HTERT RPE-1 (cell line): ENCODE measurements around the gene SDCCAG8.

Source experiments
- in situ Hi-C: fragments of 300-500 bp; cut with MboI; formaldehyde crosslinking; loops from 4 replicates; pipeline ENCODE4 v1.14.3; 2020; ENCODE audit warnings: low sequenced_read_pairs

The SDCCAG8 gene

GRCh38 chr1:243280571-243281129 is 24.8 kb downstream of the SDCCAG8 start:
- in situ Hi-C loops = no loop called here

DNA sequence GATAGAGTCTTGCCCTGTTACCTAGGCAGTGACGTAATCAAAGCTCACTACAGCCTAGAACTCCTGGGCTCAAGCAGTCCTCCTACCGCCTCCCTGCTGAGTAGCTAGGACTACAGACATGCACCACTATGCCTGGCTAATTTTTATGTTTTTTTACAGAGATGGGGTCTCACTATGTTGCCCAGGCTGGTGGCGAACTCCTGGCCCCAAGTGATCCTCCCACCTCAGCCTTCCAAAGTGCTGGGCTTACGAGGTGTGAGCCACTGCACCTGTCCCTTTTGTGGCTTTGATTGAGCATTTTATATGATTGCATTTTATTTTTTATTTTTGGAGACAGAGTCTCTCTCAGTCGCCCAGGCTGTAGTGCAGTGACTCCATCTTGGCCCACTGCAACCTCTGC is 25.8 kb downstream of the SDCCAG8 start:
- in situ Hi-C loops = no loop called here

DNA sequence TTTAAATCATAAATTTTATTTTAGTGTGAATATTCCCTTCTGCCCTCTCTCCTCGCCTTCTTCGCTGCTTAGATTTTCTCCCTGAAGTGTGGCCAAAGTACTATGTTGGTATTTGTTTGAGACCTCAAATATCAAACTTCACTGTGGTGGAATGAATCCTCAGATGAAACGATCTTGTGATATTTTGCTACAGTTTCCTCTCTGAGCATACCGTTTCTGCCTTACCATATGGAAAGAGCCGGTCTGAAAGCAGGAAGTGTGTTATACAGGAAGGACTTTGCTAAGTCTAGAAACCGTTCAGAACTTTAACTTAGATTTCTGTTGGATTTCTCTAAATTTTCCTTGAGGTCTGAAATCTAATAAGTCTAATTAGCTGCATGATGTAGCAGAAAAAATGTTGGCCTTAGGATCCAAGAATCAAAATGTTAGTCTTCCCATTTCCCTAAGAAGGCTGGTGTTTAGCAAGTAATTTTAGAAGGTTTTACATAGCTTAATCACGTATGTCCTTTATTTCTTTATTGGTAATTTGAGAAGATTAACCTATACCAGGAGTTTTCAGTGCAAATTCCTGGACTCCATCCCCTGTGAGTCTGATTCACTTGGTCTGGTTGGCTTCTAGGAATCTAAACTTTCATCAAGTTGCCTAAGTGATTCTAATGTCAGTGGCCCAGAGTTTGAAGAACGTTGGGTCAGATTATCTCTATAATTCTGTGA is 30.7 kb downstream of the SDCCAG8 start:
- in situ Hi-C loops = no loop called here

- in situ Hi-C loops = no loop called here
Observed at GRCh38 chr1:243287123-243287460, 31.3 kb downstream of the SDCCAG8 start.

GRCh38 chr1:243287652-243288051 is 31.8 kb downstream of the SDCCAG8 start:
- in situ Hi-C loops = no loop called here

DNA sequence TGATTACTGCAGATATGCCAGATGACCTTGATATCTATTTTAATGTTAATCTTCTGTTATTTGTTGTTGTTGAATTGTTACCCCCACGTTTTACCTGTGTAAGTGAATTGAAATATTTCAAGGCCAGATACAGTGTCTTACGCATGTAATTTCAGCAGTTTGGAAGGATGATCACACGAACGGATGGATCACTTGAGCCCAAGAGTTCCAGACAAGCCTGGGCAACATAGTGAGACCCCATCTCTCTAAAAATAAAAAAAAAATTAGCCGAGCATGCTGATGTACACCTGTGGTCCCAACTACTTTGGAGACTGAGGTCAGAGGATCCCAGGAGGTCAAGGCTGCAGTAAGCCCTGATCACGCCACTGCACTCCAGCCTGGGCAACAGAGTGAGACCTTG is 32.2 kb downstream of the SDCCAG8 start:
- in situ Hi-C loops = no loop called here

DNA sequence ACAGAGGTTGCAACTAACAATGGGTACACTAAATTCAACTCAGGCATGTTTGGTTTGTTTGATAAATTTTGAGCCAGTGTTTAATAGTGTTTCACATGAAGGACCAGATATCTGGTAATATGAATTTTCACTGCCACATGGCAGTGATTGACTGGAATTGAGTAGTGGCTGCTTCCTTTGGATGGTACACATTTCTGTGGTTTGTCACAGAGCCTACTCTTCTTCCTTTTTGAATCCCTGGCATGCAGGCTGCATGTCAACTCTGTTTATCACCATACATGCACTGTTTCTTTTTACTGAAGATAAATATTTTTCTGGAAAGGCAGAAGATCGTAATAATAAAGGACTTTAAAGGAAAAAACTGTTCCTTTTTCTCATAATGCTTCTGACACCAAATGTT is 35.5 kb downstream of the SDCCAG8 start:
- in situ Hi-C loops = no loop called here

- in situ Hi-C loops = no loop called here
Observed at GRCh38 chr1:243292117-243292516, 36.3 kb downstream of the SDCCAG8 start.

GRCh38 chr1:243293941-243294722 is 38.3 kb downstream of the SDCCAG8 start:
- in situ Hi-C loops = no loop called here

DNA sequence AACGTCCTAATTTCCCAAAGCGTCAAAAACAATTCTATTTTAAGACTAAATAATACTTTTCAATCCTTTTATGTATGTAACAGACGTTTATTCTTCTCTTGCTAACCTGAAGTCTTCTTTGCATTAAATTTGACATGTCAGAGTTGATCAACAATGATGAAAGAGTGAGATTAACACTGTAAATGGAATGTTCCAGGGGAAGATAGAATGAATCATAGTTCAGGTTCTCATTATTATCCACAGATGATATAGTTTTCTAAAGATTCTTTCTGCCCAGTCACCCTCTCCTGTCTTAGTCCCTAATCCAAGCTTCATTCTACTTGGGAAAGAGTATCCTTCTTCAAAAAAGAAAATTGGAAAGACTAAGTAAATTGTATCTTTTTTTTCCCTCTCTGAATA is 38.9 kb downstream of the SDCCAG8 start:
- in situ Hi-C loops = no loop called here

DNA sequence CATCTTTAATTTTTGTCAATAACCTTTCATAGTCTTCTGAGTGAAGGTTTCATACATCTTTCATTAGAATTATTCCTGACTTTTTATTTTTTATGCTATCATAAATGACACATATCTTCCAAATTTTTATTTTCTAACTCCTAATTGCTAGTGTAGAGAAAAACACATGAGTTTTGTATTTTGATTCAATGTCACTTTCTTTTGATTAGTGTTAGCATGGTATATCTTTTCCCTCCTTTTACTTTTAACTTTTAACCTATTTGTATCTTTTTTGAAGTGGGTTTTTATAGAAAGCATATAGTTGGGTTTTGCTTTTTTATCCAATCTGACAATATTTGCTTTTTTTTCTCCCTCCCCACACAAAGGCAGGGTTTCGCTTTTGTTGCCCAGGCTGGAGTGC is 43.2 kb downstream of the SDCCAG8 start:
- in situ Hi-C loops = no loop called here

- in situ Hi-C loops = no loop called here
Observed at GRCh38 chr1:243301059-243301458, 45.2 kb downstream of the SDCCAG8 start.

DNA sequence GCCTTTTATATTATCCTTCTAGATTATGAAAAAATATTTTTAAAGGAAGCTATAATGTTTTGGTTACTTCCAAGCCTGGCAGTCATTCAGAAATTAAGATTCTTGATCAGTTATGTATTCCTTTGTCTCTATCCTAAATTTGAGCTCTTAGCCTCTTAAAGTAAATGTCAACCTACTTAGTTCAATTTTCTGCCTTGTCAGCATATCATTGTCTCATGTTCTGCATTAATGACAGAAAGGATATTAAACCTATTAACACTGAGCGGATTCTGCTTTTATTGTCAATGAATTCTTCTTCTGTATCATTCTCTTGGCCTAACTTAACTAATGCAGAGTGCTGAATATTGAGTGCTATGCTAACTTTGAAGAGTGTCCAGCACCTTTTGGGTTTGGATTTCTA is 56.0 kb downstream of the SDCCAG8 start:
- in situ Hi-C loops = no loop called here

- in situ Hi-C loops = no loop called here
Observed at GRCh38 chr1:243312952-243313634, 57.3 kb downstream of the SDCCAG8 start.

DNA sequence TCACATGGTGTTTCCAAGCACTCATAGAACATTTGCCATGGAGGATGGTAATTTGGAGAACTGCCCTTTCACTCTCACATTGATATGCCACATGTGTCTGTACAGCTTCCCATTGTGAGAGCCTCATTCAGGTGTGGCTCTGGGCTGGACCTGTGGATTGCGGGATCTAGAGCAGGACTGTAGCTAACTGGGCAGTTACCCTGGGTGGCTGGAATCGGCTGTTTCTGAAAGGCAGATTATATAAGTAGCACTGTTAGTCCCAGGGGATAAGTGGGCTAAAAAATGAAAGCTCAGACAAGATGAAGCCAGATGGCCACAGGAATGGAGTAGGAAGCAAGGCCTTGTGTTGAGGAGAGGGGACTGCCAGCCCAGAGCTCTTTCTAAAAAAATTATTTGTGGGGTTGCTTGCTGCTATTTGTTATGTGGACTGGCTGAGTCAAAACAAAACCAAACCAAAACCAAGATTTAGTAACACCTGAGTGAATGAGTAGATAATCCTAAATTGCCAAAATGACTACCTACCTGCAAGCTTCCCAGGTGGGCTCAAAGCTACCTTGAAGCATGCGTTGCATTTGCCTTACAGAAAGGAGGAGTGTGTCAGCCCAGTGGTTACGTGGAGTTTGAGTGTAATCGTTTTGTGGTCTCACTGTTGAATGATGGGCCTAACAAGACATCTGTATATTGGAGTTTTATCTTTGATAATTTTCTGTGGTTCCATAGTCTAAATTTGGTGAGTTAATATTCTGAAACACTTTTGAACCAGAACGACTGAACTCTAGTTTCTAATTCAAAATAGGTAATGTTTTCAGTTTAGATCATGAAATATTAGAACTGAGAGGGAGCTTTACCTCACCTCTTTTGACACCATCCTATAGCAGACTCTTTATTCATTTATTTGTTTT is 58.0 kb downstream of the SDCCAG8 start:
- in situ Hi-C loops = no loop called here

GRCh38 chr1:243315455-243315854 is 59.6 kb downstream of the SDCCAG8 start:
- in situ Hi-C loops = no loop called here

DNA sequence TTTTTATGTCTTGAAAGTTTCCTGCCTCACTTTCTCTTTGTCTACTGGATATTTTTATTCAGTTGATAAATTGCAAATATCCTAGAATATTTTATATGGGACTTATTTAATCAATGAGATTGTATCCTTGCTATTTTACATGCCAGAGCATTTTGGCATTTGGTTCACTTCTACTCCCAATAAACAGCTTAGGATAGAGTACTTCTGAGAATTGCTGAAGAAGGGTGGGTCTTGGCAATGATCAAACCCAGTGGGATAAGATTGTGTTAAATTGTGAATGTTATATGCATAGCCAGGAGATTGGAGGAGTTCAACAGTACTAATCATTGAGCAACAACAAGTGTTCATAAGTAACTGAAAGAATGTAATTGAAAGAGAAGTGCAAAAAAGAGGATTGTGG is 60.1 kb downstream of the SDCCAG8 start:
- in situ Hi-C loops = no loop called here

DNA sequence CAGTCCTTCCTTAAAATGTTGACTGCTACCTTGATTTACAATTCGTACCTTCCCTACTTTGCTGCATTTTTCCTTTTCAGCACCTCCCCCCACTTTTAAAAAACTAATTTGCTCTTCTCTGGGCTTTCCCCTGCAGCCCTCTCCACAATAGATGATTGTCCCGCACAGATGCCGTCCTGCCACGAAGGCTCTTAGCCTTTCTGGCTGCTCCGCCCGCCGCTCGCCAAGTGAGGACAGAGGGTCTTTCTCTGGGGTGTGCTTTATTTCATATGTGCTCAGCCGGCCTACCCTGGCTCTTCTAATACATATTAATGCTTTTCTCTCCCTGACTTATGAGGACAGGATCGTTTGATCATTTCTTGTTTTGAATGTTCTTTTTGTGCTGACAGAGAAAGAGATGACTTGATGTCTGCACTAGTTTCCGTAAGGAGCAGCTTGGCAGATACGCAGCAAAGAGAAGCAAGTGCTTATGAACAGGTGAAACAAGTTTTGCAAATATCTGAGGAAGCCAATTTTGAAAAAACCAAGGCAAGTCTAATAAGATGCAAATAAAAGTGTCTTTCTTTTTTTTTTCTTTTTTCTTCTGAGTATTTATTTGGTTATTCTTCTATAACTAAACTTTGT is 60.6 kb downstream of the SDCCAG8 start:
- in situ Hi-C loops = no loop called here

DNA sequence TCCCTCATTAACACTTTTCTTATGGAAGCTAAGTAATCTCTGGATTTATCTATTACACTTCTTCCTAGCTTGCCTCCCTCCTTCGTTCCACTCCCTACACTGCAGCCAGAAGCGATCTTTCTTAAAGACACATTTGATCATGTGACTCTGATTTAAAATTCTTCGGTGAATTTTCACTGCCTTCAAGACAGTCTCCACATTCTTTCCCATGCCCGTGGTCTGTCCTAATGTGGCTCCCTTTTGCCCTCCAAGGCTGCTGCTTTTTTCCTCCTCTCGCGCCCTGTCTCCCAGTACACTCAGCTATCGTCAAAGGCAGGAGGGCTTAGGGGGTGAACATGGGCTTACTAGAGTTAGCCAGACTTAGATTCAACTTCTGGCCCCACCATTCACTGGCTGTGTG is 64.4 kb downstream of the SDCCAG8 start:
- in situ Hi-C loops = no loop called here

- in situ Hi-C loops = no loop called here
Observed at GRCh38 chr1:243322326-243322725, 66.5 kb downstream of the SDCCAG8 start.
